Suprapubic skin (tissue), 4 donors: ENCODE results near the gene VCP.

ENCODE experiments used
- EP300 ChIP-seq: sonication (generic); formaldehyde crosslinking; IDR thresholded peaks from one replicate; pipeline ENCODE4 v1.6.1; 2017; ENCODE audit warnings: antibody characterized with exemption
- POLR2AphosphoS5 ChIP-seq, 3 donors: sonication (generic); formaldehyde crosslinking; IDR thresholded peaks; one replicate each; pipeline ENCODE4 v1.6.1; 2017; ENCODE audit warnings: antibody characterized with exemption in 3 of 3

DNA sequence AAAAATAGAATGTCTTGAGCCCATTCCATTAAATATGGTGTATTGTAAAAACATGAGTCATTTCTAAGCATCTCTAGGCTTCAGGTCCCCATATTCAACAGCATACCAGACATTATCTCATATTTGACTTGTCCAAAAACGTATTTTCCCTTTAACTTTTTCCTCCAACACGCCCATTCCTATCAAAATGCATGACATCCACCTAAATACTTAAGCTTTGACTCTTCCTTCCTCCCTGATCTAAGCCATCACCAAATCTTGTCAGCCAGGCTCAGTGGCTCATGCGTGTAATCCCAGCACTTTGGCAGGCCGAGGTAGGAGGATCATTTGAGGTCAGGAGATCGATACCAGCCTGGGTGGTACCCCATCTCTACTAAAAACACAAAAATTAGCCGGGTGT is 23.9 kb downstream of the VCP start:
- TF ChIP-seq EP300 (no peak), POLR2AphosphoS5 (IDR thresholded peaks at IDR 0.05) (no peak)
